GM19023 (cell line): Measurements from ENCODE around the gene GPR89A.
A peak's percentile ranks its signal among the peaks of the same experiment; 100 is the strongest.
"Not testable (repeated sequence)": the region's sequence is repeated elsewhere in the genome, so short reads cannot be mapped to it uniquely, and the experiment has no call there.

Experiments
- ATAC-seq: cut with Tn5 transposase; IDR thresholded peaks from one replicate; pipeline ENCODE4 v1.9.1; 2021; ENCODE audit warnings: mild to moderate bottlenecking, moderate library complexity; ENCODE audit not compliant: unreplicated experiment

The GPR89A gene

DNA sequence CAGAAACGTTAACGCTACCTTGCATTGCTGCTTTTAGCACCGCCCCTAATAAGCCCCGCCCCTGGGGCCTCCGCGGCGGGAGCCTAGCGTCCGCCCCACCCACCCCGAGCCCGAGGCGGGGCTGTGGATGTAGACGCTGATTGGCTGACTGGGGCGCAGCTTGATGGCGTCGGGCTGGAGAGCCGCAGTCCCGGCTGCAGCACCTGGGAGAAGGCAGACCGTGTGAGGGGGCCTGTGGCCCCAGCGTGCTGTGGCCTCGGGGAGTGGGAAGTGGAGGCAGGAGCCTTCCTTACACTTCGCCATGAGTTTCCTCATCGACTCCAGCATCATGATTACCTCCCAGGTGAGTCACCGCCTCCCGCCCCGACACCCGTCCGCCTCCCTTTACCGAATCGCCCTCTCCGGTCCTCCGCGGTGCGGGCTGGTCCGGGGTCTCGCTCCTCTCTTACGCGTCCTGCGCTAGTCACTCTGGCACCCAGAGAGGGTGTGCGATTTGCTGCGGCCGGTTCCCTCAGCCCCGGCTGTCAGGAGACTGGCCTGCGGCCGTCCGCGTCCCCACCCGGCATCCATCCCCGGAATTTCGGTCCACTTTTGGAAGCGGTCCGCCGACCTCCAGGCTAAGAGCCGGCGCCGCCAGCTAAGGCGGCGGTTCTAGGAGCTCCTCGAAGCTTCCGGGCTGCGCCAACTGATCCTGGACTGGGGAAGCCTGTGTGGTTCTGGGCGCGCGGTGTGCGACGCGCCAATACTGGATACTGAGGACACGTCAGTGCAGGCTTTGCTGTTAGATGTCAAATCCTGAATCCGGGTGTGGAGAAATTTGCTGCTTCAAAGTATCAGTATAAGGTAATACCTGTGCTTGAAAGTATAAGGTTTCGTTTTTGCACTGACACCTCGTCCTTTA is at the start of gene GPR89A:
TSS of gene GPR89A (plus strand) at position 156 of the 901 bp plus-strand sequence. CDS start at position 302, 146 bp downstream.
- ATAC-seq = peak; percentile 98

DNA sequence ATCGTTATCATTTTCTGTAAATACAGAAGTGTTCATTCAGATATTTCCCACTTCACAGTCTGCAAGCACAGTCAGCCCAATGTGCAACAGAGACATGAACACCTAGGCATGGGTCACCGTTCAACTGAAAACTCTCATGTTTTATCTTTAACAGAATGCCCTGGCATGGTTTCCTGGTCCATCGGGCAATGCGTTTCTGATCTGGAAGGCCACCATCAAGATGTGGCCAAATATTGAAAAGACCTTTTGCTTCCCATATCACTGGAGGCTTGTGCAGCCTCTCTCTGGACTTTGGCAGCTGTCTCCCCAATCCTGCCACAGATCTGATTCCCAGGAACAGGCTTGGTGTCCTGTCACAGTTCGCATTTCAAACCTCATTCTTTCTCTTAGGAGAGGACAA is 21.0 kb upstream of the GPR89A start:
- not testable (repeated sequence) for ATAC-seq

DNA sequence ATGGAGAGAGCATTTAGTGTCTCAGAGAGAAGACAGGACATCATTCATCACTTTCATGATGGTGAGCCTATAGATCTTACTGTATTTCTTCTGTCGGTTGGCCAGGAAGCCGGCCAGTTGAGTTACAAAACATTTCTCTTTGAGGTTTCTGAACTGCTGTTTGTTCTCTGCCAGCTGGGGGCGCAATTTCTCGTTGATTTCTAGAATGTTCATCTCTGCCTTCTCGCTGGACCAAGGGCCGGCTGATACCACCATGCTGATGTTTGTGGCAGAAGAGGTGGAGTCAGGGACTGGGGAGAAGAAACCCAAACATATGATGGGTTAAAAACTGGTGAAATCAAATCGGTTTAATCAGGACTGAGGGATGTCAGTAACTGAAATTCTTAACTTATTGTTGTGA is 17.0 kb upstream of the GPR89A start:
- ATAC-seq = not testable (repeated sequence)

DNA sequence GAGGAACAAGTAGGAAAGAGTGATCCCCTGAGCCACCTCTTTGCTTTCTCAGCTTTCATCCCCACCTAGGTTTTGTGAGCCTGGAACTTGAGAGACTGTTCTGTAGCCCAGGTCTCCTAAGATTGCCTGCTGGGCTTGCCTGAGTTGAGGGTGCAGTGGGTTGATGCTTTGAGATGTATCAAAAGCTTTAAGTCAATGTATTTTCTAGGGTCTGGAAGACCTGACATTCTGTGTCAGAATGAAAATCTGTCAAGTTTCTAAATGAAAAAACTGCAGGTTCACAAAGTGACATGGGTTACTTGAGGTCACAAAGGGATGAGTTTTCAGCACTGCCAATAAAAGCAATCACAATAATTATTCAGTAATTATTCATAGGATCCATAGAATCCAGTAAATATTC is 15.4 kb upstream of the GPR89A start:
- not testable (repeated sequence) for ATAC-seq

DNA sequence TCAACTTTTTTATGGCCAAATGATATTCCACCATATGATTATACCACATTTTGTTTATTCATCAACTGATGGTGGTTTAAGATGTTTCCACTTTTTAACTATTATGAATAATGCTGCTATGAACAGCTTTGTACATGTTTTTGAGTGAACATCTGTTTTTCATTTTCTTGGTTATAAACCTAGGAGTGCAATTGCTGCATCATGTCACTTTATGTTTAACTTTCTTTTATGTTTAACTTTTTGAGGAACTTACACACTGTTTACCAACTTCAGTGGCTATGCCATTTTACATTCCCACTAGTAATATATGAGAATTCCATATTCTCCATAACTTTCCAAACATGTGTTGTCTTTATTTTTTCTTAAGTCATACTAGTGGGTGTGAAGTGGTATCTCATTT is 12.4 kb upstream of the GPR89A start:
- not testable (repeated sequence) for ATAC-seq

DNA sequence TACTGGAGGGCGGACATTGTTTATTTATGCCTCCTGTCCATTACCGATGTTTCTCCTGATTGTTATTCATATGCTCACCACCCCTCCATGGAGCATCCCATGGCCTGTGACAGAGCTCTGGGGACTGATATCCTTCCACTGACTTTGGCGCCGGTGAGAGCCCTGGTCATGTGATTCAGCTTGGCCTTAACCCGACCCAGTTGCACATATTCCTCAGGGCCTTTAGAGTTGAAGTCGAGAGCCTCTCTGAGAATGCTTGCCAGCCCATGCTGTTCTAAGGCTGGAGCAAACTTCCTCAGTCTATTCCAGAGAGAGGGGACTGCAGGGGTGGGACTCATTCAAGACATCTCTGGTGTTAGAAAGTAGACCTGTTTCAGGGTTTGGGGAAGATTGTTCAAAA is 11.6 kb upstream of the GPR89A start:
- not testable (repeated sequence) for ATAC-seq

DNA sequence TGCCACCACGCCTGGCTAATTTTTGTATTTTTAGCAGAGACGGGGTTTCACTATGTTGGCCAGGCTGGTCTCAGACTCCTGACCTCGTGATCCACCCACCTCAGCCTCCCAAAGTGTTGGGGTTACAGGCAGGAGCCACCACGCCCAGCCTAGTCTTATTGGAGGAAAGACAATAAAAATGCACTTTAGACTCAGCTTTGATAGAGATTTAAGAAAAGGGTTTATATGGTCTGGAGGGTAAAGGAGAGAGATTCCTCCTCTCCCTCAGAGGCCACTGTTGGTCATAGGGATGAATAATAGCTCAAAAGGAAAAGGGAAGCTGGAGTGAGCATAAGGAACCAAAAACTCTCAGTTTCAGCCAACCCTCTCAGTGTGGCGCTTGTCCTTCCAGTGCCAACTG is 8.4 kb upstream of the GPR89A start:
- ATAC-seq = not testable (repeated sequence)

DNA sequence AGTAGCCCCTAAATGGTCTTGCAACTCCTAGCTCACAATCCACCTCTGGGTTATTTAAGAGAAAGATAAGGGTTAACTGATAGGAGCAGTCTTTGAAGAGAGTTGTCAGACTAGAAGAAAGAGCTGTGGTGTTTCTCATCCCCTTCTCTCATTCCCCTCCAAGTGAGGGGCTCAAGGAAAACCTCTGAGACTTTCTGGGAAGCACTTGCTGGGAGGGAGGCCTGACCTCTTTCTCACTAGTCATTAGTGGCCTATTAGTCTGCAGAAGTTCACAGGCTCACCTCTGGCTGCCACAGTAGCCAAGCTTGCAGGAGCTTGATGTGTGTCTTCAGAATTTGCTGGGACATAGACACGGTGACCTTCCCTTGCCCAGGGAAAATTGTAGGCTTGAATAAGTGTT is 6.2 kb upstream of the GPR89A start:
- ATAC-seq = no peak

DNA sequence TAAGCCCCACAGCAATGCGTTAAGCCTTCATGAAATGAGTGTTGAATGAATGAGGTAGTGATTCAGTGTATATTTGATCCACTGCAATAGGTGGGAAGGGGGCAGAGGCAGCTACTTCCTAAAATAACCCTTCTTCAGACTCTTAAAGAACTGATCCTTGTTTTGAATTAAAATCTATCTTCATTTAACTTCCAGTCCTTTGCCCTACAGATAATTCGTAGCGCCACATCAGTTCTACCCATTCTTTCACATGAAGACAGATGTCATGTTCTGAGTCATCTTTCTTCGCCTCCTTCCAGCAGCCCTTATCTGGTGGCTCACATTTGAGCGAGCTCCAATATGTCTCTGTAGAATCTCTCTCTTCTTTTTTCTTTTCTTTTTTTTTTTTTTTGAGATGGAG is 948 bp upstream of the GPR89A start:
- ATAC-seq = not testable (repeated sequence)

DNA sequence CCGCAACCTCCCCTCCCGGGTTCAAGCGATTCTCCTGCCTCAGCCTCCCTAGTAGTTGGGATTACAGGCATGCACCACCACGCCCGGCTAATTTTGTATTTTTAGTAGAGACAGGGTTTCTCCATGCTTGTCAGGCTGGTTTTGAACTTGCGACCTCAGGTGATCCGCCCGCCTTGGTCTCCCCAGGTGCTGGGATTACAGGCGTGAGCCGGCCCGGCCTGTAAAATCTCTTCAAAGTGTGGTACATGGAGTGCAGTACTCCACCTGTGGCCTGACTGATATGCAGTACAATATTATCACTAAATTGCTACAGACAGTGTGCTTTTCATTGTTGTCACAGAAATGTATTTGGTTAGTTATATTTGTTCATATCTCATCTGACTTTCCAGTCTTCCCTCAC is 499 bp upstream of the GPR89A start:
- not testable (repeated sequence) for ATAC-seq

DNA sequence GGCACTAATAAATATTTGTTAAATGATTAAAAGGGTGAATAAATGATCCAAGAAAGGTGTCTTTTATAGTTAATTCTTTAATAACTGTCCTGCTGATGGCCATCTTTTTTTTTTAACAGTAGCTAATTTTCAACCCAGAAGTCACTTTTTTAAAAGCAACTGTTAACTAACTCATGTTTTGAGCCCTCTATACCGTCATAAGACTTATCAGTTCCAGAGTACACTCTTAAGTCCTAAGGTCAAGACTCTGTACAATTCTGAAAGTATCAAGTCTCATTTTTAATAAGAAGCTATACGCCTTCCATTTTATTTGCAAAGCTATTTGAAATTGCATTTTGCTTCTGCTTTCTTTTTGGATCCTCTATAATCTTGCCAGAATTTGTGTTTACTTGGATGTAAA is 3.0 kb downstream of the GPR89A start:
- not testable (repeated sequence) for ATAC-seq

DNA sequence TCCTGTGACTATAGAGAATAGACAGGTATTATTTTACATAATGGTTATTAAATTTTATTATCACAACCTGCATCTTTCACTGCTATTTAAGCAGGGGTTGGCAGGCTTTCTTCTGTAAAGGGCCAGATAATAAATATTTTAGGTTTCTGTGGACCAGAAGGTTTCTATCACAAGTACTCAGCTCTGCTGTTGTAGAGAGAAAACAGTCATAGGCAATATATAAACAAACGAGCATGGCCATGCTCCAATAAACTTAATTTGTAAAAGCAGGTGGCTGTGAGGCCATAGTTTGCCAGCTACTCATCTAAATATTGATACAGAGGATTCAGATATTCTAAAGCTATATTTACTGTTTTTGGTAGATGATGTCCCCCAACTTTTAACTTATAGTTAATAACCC is 12.3 kb downstream of the GPR89A start:
- ATAC-seq = not testable (repeated sequence)

DNA sequence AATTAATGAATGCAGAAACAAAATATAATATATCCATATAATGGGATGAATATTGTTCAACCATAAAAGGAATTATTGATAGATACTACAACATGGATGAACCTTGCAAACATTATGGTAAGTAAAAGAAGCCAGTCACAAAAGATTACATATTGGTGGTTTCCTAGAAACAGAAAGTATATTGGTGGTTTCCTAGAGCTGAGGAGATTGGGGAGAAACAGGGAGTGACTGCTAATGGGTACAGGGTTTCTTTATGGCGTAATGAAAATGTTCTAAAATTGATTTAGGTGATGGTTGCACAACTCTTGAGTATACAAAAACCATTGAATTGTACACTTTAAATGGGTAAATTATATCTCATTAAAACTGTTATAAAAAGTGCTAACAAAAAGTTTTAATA is 14.4 kb downstream of the GPR89A start:
- not testable (repeated sequence) for ATAC-seq

DNA sequence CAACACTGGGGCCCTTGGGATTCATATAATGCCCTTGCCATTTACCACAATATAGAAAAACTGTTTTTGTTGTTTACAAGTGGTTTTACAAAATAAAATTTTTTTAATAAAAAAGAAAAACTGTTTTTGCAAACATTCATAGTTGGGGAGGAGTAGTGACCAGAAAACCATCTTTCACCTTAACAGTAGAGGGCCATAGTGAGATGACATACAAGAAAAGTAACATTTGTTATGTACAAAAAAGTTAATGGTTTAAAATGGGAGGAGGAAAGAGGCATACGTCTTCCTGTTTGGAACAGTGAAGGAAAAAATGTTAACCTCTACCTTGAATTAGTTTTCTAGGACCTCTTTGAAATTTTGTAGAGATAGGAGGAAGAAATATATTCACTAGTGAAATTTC is 28.4 kb downstream of the GPR89A start:
- not testable (repeated sequence) for ATAC-seq

DNA sequence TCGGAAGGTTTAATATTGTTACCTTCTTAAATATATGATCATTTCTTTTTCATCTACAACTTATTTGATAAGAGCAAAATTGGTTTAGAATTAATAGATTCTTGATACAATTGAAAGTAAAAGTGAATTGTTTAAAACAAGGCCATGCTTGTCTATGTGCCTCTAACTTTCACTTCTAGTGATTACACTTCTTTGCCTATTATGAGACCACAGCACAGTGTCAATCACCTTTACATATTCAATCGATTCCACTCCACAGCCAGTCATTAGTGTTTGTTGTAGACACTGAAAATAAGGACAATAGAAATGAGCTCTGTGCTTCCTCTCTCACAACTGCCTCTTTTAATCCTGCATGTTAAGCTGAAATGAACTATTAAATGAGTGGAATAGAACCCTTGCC is 34.1 kb downstream of the GPR89A start:
- not testable (repeated sequence) for ATAC-seq

DNA sequence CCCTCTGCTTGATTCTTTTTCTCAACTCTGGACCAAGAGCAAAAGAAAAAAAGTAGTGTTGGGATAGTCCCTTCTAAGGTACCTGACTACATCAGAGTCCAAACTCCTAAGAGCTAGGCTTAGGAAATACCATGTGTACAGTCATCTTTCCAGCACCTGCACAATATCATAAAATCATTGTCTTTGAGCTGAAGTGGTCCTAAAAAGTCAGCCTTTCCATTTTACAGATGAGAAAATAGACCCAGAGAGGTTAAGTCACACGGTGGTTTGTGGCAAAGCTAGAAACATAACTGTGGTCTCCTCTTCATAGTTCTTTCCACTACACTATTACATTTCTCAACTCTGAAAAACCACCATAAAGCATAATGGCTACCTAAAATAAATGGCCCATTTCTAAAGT is 36.2 kb downstream of the GPR89A start:
- not testable (repeated sequence) for ATAC-seq

DNA sequence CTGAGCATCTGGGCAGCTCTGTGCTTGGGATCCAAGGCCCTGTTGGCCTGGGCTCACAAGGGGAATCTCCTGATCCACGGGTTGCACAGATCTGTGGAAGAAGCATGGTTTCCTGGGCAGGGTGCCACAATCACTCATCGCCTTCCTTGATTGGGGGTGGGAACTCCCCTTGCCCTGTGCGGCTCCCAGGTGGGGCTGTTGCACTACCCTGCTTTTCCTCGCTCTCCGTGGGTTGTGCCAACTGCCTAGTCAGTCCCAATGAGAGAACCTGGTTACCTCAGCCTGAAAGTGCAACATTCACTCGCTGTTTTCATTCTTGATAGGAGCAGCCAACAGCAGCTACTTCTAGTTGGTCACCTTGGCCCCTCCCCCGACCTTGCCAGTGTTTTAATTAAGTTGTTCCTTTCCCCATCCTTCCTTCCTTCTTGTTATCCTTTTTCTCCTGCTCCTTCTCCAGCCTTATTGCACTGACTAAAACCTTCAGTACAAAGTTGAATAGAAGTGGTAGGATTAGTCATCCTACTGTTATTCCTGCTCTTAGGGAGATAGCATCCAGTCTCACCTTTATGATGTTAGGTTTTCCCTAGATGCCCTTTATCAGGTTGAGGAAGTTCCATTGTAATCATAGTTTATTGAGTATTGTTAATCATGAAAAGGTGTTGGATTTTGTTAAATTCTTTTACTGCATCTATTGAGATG is 48.6 kb downstream of the GPR89A start:
- not testable (repeated sequence) for ATAC-seq

DNA sequence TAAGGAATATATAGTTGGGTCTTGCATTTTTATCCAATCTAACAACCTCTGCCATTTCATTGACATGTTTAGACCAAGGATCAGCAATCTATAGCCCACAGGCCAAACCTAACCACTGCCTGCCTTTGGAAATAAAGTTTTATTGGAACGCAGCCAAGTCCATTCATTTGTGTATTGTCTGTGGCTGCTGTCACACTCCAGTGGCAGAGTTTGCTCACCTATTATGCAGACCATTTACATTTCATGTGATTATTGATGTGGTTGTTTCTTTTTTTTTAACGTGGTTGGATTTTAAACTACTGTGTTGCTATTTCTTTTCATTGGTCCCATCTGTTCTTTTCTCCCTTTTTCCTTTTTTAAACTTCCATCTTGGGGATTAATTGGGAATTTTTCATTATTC is 54.7 kb downstream of the GPR89A start:
- ATAC-seq = not testable (repeated sequence)

DNA sequence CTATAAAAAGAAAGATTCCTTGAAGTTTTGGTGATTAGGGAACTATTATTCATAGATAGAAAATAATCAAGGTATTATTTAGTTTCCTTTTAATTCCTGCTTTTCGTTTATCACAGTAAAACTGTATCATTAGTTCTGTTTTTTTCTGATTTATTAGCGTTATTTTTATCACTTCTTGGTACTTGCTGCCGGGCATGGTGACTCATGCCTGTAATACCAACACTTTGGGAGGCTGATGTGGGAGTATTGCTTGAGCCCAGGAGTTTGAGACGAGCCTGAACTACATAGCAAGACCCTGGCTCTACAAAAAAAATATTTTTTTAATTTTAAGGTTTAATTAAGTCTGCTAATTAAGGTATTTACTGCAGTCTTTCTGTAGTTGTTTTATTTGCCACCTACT is 57.2 kb downstream of the GPR89A start:
- ATAC-seq = not testable (repeated sequence)

DNA sequence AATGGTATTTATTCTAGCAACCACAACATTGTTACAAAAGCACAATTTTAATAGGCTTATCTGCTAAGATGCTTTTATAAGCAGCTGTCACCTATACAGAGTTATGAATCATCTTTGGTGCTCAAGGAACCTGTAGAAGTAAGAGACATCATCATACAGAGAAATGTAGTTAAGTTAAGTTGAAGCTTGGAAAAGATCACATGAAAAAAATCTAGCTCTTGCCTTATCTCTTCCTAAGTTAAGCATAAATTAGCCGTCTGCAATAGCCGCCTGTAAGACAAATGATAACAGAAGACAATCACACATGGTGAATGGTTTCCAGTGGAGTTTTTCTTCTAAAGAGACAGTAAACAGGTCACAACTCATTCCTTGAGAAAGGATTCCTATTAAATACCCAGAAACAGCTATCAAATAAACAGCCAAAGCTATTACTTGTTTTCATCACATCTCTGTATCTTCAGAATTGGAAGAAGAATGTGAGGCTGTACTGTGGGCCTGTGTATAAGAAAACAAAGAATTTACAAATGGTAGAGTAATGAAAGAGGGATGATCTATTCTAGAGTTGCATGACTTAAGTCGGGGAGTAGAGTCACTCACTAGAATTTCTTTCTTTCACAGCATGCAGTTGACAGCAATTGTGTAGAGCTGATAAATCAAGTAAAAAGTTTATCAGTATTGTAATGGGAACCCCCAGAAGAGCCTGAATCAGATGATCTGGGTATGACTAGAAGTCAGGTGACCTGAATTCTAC is 63.4 kb downstream of the GPR89A start:
- ATAC-seq = not testable (repeated sequence)

DNA sequence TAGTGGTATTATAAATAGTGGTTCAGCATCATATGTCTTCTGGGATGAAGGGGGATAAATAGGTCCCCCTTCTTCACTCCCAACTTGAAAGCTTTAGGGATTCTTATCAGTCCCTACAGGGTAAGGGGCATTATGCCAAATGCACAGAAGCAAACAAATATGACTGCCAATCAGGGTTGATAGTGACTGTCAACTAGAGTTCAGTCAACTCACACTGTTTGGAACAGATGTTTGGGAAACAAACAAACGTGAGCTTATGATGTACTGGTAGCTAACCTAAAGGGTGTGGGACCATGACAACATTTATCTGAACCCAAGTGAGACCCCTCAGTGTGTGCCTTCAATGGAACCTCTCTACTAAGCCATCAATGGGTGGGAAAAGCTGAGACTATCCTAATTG is 65.4 kb downstream of the GPR89A start:
- not testable (repeated sequence) for ATAC-seq
